ENCODE data around the gene KCNA1.

KCNA1 gene

DNA sequence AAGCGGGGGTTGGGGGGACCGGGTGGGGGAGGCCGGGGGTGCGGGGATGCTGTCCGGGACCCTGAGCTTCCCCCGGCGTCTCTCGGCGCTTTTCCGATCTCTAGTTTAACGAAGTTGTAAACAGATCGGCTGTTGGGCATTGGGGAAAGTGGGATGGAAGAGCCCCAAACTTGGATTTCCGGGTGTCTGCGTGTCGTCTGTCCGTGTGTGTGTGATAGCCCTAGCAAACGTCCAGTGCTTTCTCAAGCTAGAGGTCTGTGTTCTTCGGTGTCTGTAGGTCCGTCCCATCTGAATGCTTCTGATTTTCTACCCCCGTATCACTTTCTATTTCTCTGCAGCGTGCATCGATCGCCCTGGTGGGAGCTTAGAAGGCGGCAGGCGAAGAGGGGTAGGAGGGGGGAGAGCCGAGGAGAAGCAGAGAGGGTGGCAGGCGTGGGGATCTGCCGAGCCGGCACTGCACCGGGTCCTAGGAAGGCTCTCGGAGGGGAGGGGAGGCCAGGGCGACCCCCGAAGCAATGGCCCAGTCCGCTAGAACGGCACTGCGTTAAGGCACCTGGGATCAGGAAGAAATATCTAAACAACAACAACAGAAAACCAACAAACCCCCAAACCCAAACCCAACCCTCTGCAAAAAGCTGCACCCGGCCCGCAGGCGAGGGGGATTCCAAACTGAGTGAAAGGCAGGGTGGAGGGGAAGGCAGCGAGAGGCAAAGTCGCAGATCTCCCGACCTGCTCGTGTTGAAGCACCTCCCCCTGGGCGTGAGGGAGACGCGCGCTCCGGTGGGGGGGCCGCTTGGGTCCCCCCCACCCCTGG, 1.0 kb downstream of the KCNA1 start:
- in situ Hi-C loops (cut with HindIII; ENCODE audit: low sequenced_read_pairs), result no loop called here

DNA sequence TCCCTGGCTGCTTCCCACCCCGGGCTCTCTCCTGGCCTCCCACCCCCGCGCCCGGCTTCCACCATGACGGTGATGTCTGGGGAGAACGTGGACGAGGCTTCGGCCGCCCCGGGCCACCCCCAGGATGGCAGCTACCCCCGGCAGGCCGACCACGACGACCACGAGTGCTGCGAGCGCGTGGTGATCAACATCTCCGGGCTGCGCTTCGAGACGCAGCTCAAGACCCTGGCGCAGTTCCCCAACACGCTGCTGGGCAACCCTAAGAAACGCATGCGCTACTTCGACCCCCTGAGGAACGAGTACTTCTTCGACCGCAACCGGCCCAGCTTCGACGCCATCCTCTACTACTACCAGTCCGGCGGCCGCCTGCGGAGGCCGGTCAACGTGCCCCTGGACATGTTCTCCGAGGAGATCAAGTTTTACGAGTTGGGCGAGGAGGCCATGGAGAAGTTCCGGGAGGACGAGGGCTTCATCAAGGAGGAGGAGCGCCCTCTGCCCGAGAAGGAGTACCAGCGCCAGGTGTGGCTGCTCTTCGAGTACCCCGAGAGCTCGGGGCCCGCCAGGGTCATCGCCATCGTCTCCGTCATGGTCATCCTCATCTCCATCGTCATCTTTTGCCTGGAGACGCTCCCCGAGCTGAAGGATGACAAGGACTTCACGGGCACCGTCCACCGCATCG, 1.8 kb downstream of the KCNA1 start:
- in situ Hi-C loops (cut with HindIII; ENCODE audit: low sequenced_read_pairs), result no loop called here

DNA sequence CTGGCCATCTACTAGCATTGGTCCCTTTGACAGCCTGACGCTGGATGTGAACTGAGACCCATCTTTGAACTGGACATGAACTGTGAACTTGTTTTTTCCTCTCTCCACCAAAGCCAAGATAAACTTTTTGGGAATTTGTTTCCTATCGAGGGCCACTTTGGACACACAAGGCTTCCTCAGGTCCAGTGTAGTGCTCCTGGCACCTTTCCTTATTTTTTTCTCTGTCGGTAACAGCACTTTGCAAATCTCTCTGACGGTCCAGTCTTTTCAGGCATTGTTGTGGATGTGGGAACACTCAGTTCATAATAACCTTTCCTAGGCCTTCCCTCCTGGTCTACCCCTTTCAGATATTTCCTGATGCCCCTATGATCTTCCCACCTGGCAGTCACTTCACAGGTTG, 5.0 kb downstream of the KCNA1 start:
- in situ Hi-C loops (cut with HindIII; ENCODE audit: low sequenced_read_pairs), result no loop called here

DNA sequence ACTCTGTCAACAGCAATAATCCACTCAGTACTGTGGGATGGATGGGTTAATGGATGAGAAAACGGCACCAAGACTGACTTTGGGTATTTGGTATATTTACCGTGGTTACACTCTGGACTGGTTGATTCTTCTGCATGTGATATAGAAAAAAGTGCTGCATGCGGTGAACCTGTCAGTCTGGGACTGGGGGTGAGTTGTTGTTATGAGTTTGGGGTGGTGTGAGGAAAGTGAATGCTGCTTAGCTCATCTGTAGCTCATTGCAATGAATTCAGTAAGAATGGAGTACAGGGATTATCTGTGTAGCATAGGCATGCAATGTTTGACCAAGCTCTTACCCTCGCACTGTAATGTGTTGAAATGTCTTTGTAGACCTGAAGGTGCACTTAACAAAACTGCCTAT, 6.0 kb downstream of the KCNA1 start:
- in situ Hi-C loops (cut with HindIII; ENCODE audit: low sequenced_read_pairs), result no loop called here

DNA sequence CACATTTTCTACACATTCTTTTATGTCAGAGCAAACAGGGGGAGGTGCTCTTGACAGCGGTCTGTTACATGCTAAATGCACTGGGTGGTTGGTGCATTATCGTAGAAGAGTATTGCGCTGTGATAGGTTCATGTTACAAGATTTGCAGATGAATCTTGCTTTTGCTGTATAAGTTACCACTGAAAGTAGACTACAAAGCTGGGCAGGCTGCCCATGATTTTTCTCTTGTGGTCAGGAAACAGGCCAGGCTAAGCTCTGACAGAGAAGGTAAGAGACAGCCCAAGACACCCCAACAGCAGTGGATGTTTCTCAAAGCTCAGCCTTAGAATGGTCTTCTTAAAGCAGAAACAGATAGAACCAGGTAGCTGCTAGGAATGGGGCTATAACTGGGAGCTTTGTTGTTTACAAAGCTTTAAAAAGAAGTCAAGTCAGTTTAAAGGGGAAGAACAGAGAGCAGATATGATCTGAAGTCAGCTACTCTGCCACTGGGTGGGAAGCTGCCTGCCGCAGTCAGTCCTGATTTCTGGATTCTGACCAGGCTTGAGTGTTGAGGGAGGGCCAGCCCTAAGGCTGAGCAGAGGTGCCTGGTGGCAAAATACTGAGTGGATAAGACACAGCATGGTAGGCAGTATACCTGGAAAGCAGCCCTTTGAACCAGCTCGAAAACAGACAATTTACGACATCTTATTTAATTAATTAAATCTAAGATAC, 9.4 kb downstream of the KCNA1 start:
- in situ Hi-C loops (cut with HindIII; ENCODE audit: low sequenced_read_pairs), result no loop called here

DNA sequence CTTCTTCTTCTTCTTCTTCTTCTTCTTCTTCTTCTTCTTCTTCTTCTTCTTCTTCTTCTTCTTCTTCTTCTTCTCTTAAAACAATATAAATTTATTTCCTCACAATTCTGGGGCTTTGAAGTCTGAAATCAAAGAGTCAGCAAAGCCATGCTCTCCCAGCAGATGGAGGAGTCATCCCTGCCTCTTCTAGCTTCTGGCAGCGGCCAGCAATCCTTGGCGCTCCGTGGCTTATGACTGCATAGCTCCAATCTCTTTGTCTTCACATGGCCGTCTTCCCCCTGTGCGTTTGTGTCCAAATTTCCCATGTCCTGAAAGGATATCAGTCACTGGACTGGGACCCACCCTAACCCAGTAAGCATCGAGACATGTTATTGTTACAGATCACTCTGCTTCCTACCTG, 22.9 kb downstream of the KCNA1 start:
- in situ Hi-C loops (cut with HindIII; ENCODE audit: low sequenced_read_pairs), result no loop called here

DNA sequence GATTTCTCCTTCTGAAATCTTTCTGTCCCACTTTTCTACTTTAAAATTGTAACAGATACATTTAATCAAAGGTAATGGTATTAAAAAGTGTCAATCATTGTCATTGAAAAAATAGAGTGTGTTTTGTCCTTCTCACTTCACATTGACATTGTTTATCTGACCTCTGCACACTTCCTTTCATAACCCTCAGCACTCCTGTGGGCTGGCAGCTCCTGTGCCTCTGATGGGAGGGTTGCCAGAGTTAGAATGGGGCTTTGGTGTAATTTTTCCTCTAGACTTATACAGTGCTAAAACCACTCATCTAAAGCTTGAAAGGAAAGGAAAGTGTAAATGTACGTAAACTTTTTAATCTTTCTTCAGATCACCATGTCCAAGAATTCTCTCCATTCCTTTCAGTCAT, 23.7 kb downstream of the KCNA1 start:
- in situ Hi-C loops (cut with HindIII; ENCODE audit: low sequenced_read_pairs), result no loop called here

DNA sequence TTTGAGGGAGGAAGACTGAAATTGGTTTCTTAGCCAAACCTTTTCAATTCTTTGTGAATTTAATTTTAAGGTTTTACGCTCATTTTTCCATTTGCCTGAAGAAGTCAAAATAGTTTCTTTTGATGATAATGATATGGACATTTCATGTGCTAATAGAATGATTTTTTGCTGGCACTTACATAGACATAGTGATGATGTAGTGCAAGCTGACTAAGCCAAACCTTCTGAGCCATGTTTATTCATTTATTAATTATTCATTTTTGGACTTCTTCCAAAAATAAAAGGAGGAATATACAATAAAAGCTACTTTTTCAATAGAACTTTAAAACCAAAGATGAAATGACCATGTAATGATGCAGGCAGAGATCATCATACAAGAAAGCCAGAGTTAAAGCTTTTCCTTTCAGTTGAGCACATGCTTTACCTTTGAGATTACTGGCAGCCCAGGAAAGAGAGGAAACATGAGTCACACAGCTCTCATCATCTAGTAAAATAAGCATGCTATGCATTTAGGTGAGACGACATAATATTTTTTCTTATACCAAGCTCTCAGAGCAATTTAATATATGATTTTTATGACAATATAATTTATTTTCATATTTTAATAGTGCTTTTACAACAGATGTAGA, 24.8 kb downstream of the KCNA1 start:
- in situ Hi-C loops (cut with HindIII; ENCODE audit: low sequenced_read_pairs), result no loop called here

DNA sequence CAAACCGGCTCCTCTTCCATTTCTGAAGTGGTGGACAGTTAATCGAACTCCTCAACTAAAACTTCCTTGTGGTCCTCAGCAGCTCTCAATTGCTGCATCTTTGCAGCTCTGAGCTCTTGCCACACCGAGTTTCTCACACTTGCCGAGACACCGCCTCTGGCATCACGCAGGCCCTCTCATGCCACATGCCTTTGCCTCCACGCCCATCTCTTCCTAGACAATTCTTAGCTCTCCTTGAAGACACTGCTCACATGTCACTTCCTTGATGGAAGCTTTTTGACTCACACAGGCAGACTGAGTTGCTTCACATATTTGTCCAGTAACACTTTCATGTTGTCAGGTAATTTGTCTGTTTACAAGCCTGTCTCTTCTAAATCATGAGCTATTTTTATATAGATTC, 29.2 kb downstream of the KCNA1 start:
- in situ Hi-C loops (cut with HindIII; ENCODE audit: low sequenced_read_pairs), result no loop called here

DNA sequence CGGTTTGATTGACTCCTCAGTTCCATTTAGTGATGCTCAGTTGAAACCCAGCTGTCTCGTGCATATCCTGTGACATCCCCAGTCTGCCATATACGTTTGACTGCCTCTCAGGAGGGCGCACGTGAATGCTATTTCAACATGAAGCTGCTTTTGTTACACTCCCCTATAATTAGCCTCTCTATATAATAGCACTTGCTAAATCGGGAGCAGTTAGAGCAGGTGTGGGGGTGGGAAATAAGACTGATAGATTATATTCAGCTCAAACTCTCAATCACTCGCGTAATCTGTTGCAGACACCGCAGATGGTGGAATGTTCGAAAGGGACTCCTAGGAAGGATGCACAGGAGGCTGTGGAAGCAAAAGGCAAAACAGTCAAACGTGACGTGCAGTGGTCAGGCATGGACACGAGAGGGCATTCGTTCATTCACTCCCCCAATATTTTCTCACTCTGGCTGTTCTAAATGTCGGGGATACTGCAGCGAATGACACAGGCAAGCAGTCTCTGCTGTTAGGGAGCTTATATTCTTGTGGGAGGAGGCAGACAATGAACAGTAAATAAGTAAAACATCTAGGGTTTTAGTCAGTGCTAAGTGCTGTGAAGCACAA, 29.8 kb downstream of the KCNA1 start:
- in situ Hi-C loops (cut with HindIII; ENCODE audit: low sequenced_read_pairs), result no loop called here

DNA sequence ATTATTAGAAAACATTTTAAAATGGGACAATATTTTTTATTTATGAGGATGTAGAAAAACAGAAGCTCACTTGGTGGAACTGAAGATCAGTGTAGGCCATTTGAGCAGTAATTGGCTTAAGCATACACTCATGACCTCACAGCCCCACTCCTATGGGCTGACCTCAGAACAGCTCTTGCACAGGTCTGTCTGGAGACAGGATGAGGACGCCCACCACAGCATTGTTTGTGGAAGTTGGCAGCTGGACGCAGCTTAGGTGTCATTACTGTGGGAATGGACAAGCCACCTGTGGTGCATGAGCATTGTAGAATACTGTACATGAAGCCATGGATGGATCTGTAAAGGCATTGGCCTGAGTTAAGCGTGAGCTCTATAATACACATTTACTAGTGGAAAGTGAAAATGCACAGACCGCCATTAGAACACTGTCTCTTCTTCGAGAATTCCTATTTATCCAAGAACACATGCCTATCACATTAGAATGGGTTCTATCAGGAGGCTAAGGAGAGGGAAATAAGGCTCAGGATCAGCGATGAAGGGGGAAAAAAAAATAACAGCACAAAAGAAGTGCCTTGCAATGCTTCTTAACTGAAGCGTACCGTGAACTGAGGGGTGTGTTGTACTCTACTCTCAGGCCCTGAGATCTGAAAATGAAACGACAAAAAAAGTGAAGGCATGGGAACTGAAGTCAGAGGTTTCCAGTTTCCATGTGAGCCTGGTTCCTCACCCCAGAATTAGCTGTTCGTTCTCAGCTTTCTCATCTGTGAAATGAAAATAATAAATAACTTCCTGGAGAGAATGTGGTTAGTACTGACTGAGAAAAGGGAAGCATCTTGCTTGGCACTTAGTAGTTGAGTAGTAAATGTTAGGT, 33.6 kb downstream of the KCNA1 start:
- in situ Hi-C loops (cut with HindIII; ENCODE audit: low sequenced_read_pairs), result no loop called here

DNA sequence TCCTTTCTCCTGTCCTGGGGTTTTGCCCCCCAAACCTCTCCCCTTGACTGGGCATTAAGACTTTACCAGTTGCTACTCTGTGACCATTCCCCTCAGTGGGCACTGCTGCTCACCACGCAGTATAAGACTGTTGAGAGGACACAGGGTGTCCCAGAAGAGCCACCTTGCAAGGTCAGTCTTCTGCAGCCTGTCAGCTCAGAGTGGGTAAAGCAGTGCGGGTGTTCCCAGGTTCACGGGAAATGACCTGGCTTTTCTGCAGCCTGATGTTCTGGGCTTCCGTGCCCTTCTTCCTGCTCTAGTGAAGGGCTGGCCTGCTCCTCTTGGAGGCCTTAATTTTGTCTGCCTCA, 34.2 kb downstream of the KCNA1 start:
- in situ Hi-C loops (cut with HindIII; ENCODE audit: low sequenced_read_pairs), result no loop called here

DNA sequence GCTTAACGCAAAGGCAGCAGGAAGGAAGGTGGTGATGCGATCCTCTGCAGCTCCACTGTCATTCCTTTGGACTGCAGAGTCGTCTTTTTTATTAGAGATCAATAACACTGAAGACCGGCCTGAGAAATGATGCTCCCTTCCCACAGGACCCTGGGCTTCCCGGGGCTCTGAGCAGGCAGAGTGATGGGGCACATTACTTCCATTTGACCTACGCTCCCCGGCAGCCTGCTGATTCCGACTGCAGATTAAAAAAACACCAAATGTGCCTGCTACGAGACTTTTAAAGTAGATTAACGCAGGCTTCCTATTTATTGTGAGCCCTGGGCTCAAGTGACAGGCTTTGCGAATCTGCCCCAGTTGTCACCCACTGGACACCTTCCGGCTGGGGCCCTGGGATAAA, 37.5 kb downstream of the KCNA1 start:
- in situ Hi-C loops (cut with HindIII; ENCODE audit: low sequenced_read_pairs), result no loop called here

DNA sequence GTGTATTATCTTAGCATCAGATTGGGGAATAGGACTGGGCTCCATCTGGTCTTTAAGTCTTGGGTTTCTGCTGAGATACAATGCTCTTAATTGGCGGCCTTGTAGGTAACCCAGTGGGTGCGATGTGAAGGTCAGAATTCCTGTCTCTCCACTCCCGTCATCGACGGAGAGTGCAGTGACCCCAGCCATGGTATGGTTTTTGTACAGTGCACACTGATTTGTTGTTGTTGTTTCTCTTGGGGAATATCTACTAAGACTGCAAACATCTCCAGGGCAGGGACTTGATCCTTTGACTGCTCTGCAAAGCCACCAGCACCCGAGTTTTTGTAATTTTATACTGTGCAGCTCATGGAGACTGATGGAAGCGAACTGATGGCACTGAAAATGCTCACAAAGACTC, 41.4 kb downstream of the KCNA1 start:
- in situ Hi-C loops (cut with HindIII; ENCODE audit: low sequenced_read_pairs), result no loop called here

DNA sequence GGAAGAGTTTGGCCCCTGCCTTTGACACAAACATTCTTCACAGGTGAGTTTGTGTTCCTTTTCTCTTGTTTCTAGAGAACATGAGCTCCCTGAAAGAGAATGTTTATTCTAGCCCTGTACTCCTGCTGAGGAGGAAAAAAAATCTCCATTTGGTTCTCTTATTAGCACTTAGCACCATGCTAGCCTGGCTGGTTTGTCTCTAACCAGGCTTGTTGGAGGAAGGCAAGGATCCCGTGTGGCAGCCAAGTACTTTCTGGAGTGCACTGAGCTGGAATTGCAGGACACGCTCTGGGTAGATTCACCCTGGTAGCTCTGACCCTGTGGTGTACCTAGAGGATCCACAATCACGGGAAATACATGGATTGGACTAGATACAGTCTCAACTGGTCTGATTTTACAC, 41.9 kb downstream of the KCNA1 start:
- in situ Hi-C loops (cut with HindIII; ENCODE audit: low sequenced_read_pairs), result no loop called here

DNA sequence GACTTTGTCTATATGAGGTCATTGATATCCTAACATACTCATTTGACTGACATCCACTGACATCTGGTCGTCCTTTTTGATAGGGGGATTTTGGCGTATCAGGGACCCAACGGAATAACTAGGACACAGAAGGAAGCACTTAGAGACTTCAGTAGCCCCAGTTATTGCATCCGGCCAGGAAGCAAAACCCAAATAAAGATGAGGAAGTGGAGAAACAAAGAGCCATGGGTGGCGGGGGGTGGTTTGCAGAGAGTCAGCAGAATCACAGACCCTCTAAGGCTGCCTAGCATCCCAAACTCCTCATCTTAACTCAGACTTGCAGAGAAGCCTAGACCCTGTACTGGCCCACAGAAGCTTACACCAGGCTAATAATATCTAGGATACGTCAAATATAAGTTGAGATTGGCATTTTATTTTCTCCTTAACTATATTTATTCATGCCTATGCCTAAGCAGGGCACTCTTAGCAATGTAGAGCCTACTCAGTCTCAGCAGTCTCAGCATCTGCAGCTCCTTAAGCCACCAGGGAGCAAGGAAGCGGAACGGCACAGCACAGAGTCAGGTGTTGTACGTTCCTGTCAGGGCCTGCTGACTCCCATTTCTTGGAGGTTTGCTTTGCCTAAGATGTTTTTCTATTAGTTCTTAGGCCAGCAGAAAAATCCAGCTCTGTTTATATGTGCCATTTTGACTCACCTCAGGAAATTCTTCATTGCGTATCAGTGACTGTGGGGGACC, 45.1 kb downstream of the KCNA1 start:
- in situ Hi-C loops (cut with HindIII; ENCODE audit: low sequenced_read_pairs), result no loop called here

DNA sequence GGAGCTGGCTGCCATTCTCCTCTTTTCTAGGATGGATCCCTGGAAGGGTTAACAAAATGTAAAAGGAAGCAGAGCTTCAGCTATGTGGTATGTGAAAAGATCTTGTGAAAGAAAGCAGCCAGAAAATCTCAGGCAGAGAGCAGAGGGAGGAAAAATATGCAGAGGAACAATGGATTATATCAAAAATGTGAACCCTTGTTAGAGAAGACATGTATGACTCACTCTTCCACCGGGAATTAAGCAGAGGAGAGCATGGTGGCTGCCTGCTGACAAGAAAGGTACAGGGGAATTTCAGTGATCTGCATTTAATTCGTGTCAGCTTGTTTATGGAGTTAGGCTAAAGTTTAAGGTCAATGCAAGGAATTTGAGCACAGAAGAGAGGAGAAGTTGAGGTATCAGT, 46.3 kb downstream of the KCNA1 start:
- in situ Hi-C loops (cut with HindIII; ENCODE audit: low sequenced_read_pairs), result no loop called here

DNA sequence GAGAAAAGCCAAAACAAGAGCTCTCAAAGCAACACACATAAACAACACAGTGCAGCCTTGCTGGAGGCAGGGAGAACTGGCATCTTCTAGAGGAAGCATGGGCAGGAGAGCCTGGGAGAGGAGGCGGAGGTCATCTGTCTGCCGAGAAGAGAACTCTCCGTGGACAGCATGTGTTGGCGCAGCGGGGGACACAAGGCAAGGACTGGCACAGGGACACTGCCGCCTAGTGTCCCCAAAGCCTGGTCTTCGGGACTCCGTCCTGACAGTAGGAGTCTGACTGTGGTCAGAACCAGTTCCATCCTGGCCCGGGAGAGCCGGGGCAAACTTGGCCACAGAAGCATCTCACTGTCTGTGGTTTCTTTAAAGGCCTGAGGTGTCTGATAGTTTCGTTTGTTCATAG, 47.3 kb downstream of the KCNA1 start:
- in situ Hi-C loops (cut with HindIII; ENCODE audit: low sequenced_read_pairs), result no loop called here

DNA sequence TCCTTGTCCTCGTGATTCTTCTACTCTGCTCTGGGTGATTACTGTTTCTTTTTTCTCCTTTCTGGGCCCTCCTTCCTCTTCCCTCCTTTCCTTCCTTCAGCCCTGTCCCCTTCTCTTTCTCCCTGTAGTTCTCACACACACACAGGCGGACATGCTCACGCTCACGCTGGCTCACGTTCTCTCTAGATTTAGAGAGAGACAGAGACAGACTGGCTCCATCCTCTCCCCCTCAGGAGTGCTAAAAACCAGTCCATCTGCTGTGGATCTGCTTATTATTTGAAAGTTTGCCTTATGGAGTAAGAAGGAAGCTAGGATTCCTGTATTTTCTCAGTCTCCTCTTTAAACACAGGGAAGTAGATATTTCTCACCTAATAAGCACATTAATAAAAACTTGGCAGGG, 48.1 kb downstream of the KCNA1 start:
- in situ Hi-C loops (cut with HindIII; ENCODE audit: low sequenced_read_pairs), result no loop called here
